ENCODE data around the gene TMEM169. TPM values are rescaled to one million over a fixed set of nuclear protein-coding genes. Genes with fewer than 3 reads are reported as not detected.

The TMEM169 gene, protein sequence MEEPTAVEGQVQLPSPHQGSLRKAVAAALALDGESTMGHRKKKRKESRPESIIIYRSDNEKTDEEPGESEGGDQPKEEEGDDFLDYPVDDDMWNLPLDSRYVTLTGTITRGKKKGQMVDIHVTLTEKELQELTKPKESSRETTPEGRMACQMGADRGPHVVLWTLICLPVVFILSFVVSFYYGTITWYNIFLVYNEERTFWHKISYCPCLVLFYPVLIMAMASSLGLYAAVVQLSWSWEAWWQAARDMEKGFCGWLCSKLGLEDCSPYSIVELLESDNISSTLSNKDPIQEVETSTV
- total RNA-seq: under 1 TPM in 3 of 4 donors, not detected in 1; 0.30 to 0.85 (median 0.72) TPM

DNA sequence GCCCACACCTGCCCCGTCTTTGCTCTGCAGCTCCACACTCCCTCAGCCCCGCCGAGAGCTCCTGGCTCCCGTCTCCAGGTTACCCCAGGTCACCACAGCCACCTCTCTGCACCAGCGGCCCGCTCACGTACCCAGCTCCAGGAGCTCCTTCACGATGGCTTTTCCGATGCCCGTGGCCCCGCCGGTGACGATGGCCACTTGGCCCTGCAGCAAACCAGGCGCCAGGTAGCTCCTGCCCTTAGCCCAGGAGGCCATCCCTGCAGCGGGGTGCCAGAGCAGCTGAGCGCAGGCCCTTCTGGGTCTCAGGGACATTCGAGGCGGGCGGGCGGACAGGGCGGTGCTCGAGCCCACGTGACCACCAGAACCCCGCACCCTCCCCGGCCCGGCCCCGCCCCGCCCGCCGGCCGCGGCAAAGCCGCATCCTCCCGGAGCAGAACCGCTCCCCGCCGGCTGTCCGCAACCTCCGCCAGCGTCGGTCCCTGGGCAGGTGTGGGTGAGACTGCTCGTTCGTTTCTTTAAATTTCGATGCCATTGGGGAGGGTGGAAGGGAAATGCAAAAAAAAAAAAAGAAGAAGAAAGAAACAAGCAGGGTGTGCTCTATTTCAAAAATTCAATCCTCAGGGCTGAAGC, at the start of gene TMEM169, which contains the start of gene PECR:
TSS of gene TMEM169 (plus strand) at position 433 of the 630 bp plus-strand sequence. CDS start 14,045 bp downstream, outside the sequence.
TSS of gene PECR (minus strand) at position 323 of the 630 bp plus-strand sequence. CDS start at position 255, 68 bp downstream.
- TF ChIP-seq, protein P1, sequence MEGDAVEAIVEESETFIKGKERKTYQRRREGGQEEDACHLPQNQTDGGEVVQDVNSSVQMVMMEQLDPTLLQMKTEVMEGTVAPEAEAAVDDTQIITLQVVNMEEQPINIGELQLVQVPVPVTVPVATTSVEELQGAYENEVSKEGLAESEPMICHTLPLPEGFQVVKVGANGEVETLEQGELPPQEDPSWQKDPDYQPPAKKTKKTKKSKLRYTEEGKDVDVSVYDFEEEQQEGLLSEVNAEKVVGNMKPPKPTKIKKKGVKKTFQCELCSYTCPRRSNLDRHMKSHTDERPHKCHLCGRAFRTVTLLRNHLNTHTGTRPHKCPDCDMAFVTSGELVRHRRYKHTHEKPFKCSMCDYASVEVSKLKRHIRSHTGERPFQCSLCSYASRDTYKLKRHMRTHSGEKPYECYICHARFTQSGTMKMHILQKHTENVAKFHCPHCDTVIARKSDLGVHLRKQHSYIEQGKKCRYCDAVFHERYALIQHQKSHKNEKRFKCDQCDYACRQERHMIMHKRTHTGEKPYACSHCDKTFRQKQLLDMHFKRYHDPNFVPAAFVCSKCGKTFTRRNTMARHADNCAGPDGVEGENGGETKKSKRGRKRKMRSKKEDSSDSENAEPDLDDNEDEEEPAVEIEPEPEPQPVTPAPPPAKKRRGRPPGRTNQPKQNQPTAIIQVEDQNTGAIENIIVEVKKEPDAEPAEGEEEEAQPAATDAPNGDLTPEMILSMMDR (IDR thresholded peaks at IDR 0.05): no peak
- no peak for TF ChIP-seq POLR2A (IDR thresholded peaks at IDR 0.05)
- TF ChIP-seq EP300 (IDR thresholded peaks at IDR 0.05): no peak
- no peak for TF ChIP-seq POLR2AphosphoS5 (IDR thresholded peaks at IDR 0.05)
- Histone ChIP-seq H3K27ac (no peak within 1 kb of the TSS), H3K27me3 (no peaks in the 10 kb centered on the region), H3K4me1 (peaks cover 17% of the 10 kb centered on the region), H3K9me3 (no peaks in the 10 kb centered on the region), H3K4me3 (peak within 1 kb of the TSS; percentile 68), H3K36me3 (no peaks in the 10 kb centered on the region)
- peak; percentile 84 to 92 for DNase-seq (ENCODE audit: low spot score in 2 of 2)
- under 1% methylated on average over 23 of the region's 44 CpGs for WGBS

DNA sequence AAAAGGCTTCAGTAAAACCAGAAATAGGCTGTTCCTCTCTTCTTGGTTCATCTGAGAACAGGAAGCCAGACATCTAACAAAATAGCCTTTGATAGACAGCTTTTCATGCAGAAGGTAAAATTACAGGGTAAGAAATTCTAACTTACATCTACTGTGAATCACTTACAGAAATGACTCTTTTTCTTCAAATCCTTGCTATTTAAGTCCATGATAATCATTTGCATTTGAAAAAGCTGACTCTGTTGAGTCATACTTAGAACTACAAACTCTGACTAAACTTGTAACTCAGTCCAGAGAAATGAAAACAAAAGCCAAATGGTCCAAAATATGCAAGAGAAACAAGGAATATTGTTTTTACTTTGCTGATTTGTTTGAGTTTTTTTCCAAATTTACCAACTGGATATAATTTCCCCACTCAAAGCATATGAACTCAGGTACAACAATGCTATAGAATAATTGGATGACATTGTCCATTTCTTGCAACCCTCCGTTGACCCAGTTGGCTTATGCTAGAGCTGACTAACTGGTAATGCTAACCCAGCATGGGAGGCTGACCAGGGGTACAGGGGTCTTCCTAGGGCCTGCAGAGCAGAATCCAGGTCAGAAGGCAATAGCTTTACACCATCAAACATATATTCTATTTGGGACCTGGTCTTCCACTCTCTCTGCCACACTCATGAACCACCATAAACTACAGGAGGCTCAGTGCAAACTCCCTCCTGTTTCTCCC, 49.6 kb upstream of the TMEM169 start:
- WGBS: 90% methylated on average over 1 of the region's 1 CpG
- H3K9me3 ChIP-seq: no peaks in the 10 kb centered on the region
- no peak overlapping the region for H3K27ac ChIP-seq
- DNase-seq (ENCODE audit: low spot score in 2 of 2): no peak
- no peaks in the 10 kb centered on the region for H3K27me3 ChIP-seq
- H3K4me1 ChIP-seq: no peaks in the 10 kb centered on the region
- H3K4me3 ChIP-seq: no peak overlapping the region
- TF ChIP-seq POLR2A (IDR thresholded peaks at IDR 0.05): no peak
- no peak for TF ChIP-seq EP300 (IDR thresholded peaks at IDR 0.05)
- no peak for TF ChIP-seq POLR2AphosphoS5 (IDR thresholded peaks at IDR 0.05)
- TF ChIP-seq, protein P1 (IDR thresholded peaks at IDR 0.05): no peak
- peaks cover 11% of the 10 kb centered on the region for H3K36me3 ChIP-seq

DNA sequence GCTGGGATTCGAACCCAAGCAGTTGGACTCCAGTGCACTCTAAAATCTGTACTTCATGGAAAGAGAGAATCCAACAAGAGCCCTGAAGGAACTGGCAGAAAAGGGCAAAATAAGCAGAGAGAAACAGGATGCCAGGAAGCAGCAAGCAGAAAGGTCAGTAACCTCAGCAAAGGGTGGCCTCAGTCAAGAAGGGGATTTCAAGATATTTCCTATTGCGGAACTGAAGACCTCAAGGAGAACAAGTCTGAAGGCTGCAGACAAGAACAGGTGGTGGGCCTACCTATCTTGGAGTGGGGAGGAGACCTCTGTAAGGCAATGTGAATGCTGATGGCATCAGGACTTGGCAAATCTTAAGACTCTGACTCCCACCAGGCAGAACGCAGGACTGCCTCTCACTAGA, 48.3 kb upstream of the TMEM169 start:
- no peaks in the 10 kb centered on the region for H3K9me3 ChIP-seq
- 97% methylated on average over 3 of the region's 3 CpGs for WGBS
- H3K27me3 ChIP-seq: no peaks in the 10 kb centered on the region
- DNase-seq (ENCODE audit: low spot score in 2 of 2): no peak
- peaks cover 11% of the 10 kb centered on the region for H3K36me3 ChIP-seq
- TF ChIP-seq POLR2AphosphoS5 (IDR thresholded peaks at IDR 0.05): no peak
- TF ChIP-seq POLR2A (IDR thresholded peaks at IDR 0.05): no peak
- no peak for TF ChIP-seq EP300 (IDR thresholded peaks at IDR 0.05)
- TF ChIP-seq, protein P1 (IDR thresholded peaks at IDR 0.05): no peak
- H3K27ac ChIP-seq: no peak overlapping the region
- no peaks in the 10 kb centered on the region for H3K4me1 ChIP-seq
- no peak overlapping the region for H3K4me3 ChIP-seq

DNA sequence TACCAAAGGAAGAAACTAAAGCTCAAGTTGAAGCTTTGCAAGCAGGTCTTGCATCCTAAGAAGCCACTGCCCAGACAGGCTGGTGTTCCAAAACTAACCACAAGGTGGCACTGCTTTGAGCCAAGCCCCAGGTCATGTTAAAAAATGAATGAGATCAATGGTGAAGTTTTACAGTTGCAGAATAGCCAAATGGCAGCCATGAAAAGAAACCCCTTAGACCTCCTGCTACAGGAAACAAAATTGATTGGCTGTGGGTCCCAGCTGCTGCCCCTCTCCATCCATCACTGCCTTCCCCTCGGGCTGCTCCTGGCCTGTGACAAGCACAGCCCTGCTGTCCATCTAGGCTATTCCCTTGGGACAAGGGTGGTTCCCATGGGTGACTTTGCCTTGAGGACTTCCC, 47.7 kb upstream of the TMEM169 start:
- no peak for DNase-seq (ENCODE audit: low spot score in 2 of 2)
- peaks cover 11% of the 10 kb centered on the region for H3K36me3 ChIP-seq
- no peaks in the 10 kb centered on the region for H3K4me1 ChIP-seq
- WGBS: 73% methylated on average over 1 of the region's 1 CpG
- no peaks in the 10 kb centered on the region for H3K27me3 ChIP-seq
- TF ChIP-seq, protein P1 (IDR thresholded peaks at IDR 0.05): peak; percentile 67 to 90
- TF ChIP-seq POLR2A (IDR thresholded peaks at IDR 0.05): no peak
- no peak overlapping the region for H3K4me3 ChIP-seq
- no peaks in the 10 kb centered on the region for H3K9me3 ChIP-seq
- no peak overlapping the region for H3K27ac ChIP-seq

DNA sequence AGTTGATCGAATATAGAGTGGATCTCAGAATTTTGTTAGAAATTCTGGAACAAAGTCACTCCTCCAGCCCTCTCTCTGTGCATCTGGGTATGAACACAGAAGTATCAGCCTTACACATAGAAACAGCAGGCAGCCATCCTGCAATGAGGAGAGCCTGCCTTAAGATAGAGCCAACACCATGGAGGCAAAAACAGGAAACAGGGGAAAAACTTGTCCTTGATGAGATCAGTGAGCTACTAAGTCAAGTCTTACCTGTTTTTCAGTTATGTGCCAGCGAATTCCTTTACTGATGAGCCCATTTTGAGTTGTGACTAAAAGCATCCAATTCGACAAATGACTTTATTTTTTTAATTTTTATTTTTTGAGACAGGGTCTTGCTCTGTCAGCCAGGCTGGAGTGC, 41.8 kb upstream of the TMEM169 start:
- Histone ChIP-seq H3K9me3 (no peaks in the 10 kb centered on the region), H3K27me3 (no peaks in the 10 kb centered on the region), H3K36me3 (peaks cover 16% of the 10 kb centered on the region), H3K27ac (no peak overlapping the region), H3K4me1 (no peaks in the 10 kb centered on the region), H3K4me3 (no peak overlapping the region)
- TF ChIP-seq POLR2A (IDR thresholded peaks at IDR 0.05) (no peak), EP300 (IDR thresholded peaks at IDR 0.05) (no peak), POLR2AphosphoS5 (IDR thresholded peaks at IDR 0.05) (no peak)
- TF ChIP-seq, protein P1 (IDR thresholded peaks at IDR 0.05): no peak
- DNase-seq (ENCODE audit: low spot score in 2 of 2): no peak
- 88% methylated on average over 3 of the region's 3 CpGs for WGBS
